Left lobe of liver (tissue), 2 donors: ENCODE results near the gene PTPRA. TPM values are rescaled to one million over a fixed set of nuclear protein-coding genes. Genes with fewer than 3 reads are reported as not detected.
"Not testable (repeated sequence)": the region's sequence is repeated elsewhere in the genome, so short reads cannot be mapped to it uniquely, and the experiment has no call there.

Experiments
- ATAC-seq: fragments of 200-7000 bp; cut with Tn5 transposase; one replicate; pipeline ENCODE4 v1.9.1; 2020; ENCODE audit warnings: mild to moderate bottlenecking, moderate library complexity
- DNase-seq: peaks from one replicate; pipeline ENCODE4 v3.0.0-alpha.2; 2020; ENCODE audit warnings: low spot score
- total RNA-seq: library from RNA; stranded (reverse); gene quantifications from one replicate; pipeline ENCODE4 v1.2.1, GENCODE V29; 2021
- donor health status: DM: no; HTN: no; CAD: no; lungs with moderate emphysema.
- donor health status: DM: no; HTN: yes; CAD: no.

PTPRA gene
- total RNA-seq, 1 donor from 2014 or later, result 15.3 TPM

GRCh38 chr20:3031524-3032147 is 158.4 kb downstream of the PTPRA start:
- DNase-seq (no peak), ATAC-seq (no peak)

- DNase-seq (no peak), ATAC-seq (peak; percentile 58)
These were observed 159.3 kb downstream of the PTPRA start for GRCh38 chr20:3032624-3033023.

- ATAC-seq (peak; percentile 65), DNase-seq (peak; percentile 61)
These were observed 164.4 kb downstream of the PTPRA start for GRCh38 chr20:3037654-3038053.

- ATAC-seq, result no peak
- no peak for DNase-seq
These were observed 165.2 kb downstream of the PTPRA start for GRCh38 chr20:3038454-3038853.

- no peak for ATAC-seq
These were observed 166.1 kb downstream of the PTPRA start for GRCh38 chr20:3039426-3039825.

GRCh38 chr20:3040086-3040485 is 166.8 kb downstream of the PTPRA start:
- no peak for DNase-seq

More at GRCh38 chr20:3039426-3039825, 166.1 kb downstream of the PTPRA start:
- DNase-seq, result no peak

GRCh38 chr20:3041854-3042409 is 168.7 kb downstream of the PTPRA start:
- DNase-seq (peak; percentile 60), ATAC-seq (peak; percentile 2)

More at GRCh38 chr20:3040086-3040485, 166.8 kb downstream of the PTPRA start:
- no peak for ATAC-seq

GRCh38 chr20:3042625-3043024 is 169.3 kb downstream of the PTPRA start:
- ATAC-seq, result peak; percentile 29

GRCh38 chr20:3043322-3043721 is 170.0 kb downstream of the PTPRA start, which contains the start of gene GNRH2:
GNRH2 (plus strand) TSS chr20:3043622; CDS start chr20:3044415, 793 bp downstream.
- DNase-seq, result no peak
- no peak for ATAC-seq

More at GRCh38 chr20:3042625-3043024, 169.3 kb downstream of the PTPRA start:
- peak; percentile 83 for DNase-seq

GRCh38 chr20:3044336-3044965 is 171.2 kb downstream of the PTPRA start:
- DNase-seq (no peak), ATAC-seq (no peak)

- peak; percentile 67 for ATAC-seq
- no peak for DNase-seq
These were observed 171.9 kb downstream of the PTPRA start for GRCh38 chr20:3045042-3045815.

- peak; percentile 95 for DNase-seq
- ATAC-seq, result peak; percentile 85
These were observed 172.8 kb downstream of the PTPRA start, which contains the start of gene MRPS26 for GRCh38 chr20:3045816-3046676. MRPS26 (plus strand) TSS chr20:3046052; CDS start chr20:3046069, 17 bp downstream.

- DNase-seq (no peak), ATAC-seq (no peak)
These were observed 173.6 kb downstream of the PTPRA start for GRCh38 chr20:3046677-3047462.

GRCh38 chr20:3047486-3048419 is 174.5 kb downstream of the PTPRA start:
- ATAC-seq (no peak), DNase-seq (no peak)

GRCh38 chr20:3051385-3052019 is 178.2 kb downstream of the PTPRA start:
- peak; percentile 9 for ATAC-seq
- no peak for DNase-seq

GRCh38 chr20:3059489-3059888 is 186.2 kb downstream of the PTPRA start:
- DNase-seq (no peak), ATAC-seq (no peak)

GRCh38 chr20:3064119-3064518 is 190.8 kb downstream of the PTPRA start:
- not testable (repeated sequence) for ATAC-seq, DNase-seq
